WI38 (cell line): ENCODE measurements around the gene TSPAN19.

Experiments
- H3K4me3 ChIP-seq: 2 replicates; pipeline ENCODE4 v1.5.1; 2011; ENCODE audit warnings: low read depth, mild to moderate bottlenecking, control low read depth, low read length
- TF ChIP-seq, protein P1 (sequence below): IDR thresholded peaks from 2 replicates; pipeline ENCODE4 v1.5.1; 2012; ENCODE audit warnings: low read depth, mild to moderate bottlenecking, control low read depth, low read length

The TSPAN19 gene

DNA sequence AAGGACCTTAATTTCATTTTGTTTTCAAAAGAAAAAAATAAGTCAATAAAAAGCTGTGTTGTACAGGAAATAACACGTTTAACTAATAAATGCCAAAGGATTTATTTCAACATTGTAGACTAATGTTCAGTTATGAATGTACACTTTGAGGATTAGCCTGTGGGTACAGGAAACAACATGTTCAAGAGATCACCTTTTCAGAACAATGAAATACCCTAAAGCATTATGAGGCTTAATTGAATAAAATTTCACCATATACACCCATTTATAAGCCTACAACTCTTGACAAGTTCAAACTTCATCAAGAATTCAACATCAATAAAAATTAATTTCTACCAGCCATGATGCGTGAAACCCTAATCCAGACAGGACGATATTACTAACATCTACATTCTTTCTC is 66.9 kb downstream of the TSPAN19 start:
- TF ChIP-seq, protein P1, sequence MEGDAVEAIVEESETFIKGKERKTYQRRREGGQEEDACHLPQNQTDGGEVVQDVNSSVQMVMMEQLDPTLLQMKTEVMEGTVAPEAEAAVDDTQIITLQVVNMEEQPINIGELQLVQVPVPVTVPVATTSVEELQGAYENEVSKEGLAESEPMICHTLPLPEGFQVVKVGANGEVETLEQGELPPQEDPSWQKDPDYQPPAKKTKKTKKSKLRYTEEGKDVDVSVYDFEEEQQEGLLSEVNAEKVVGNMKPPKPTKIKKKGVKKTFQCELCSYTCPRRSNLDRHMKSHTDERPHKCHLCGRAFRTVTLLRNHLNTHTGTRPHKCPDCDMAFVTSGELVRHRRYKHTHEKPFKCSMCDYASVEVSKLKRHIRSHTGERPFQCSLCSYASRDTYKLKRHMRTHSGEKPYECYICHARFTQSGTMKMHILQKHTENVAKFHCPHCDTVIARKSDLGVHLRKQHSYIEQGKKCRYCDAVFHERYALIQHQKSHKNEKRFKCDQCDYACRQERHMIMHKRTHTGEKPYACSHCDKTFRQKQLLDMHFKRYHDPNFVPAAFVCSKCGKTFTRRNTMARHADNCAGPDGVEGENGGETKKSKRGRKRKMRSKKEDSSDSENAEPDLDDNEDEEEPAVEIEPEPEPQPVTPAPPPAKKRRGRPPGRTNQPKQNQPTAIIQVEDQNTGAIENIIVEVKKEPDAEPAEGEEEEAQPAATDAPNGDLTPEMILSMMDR, result no peak
- no peak overlapping the region for H3K4me3 ChIP-seq
